Upper lobe of left lung (tissue), 4 donors: ENCODE results near the gene ACTL10.

Experiments used
- EP300 ChIP-seq, 4 donors: sonication (generic); formaldehyde crosslinking; IDR thresholded peaks; one replicate each; pipeline ENCODE4 v1.5.1; 2017; ENCODE audit warnings: antibody characterized with exemption in 4 of 4, control low read depth in 2 of 4
- POLR2A ChIP-seq, 4 donors: fragments of 450-650 bp; IDR thresholded peaks; one replicate each; pipeline ENCODE4 v1.5.1; 2016 to 2017; ENCODE audit warnings: antibody characterized with exemption in 4 of 4, mild to moderate bottlenecking in 2 of 4
- TF ChIP-seq, protein P1 (sequence below), 6 experiments: fragments of 450-650 bp in 4 of 6; fragments of 200-600 bp in 2 of 6; sonication (generic) in 2 of 6; IDR thresholded peaks; one replicate each; pipeline ENCODE4 v1.5.1; 2016 to 2019; ENCODE audit warnings: antibody characterized with exemption in 6 of 6

DNA sequence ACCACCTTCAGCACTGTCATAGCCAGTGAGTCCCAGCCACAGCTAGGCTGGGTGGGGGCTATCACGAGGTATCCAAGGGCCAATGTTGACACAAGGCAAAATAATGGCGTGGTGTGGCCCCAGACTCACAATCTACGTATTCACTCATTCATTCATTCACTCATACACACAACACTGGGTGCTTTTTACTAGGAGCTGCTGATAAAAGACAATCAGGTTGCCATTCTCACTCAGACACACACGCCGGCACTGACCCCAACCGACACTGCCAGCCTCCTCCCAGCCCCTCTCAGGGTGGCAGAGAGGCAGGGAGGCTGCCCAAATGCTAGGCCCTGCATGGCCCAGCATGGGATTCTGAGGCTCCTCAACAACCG, 6.1 kb upstream of the ACTL10 start:
- TF ChIP-seq, protein P1, sequence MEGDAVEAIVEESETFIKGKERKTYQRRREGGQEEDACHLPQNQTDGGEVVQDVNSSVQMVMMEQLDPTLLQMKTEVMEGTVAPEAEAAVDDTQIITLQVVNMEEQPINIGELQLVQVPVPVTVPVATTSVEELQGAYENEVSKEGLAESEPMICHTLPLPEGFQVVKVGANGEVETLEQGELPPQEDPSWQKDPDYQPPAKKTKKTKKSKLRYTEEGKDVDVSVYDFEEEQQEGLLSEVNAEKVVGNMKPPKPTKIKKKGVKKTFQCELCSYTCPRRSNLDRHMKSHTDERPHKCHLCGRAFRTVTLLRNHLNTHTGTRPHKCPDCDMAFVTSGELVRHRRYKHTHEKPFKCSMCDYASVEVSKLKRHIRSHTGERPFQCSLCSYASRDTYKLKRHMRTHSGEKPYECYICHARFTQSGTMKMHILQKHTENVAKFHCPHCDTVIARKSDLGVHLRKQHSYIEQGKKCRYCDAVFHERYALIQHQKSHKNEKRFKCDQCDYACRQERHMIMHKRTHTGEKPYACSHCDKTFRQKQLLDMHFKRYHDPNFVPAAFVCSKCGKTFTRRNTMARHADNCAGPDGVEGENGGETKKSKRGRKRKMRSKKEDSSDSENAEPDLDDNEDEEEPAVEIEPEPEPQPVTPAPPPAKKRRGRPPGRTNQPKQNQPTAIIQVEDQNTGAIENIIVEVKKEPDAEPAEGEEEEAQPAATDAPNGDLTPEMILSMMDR (IDR thresholded peaks at IDR 0.05) = no peak
- TF ChIP-seq EP300 (IDR thresholded peaks at IDR 0.05) (no peak), POLR2A (IDR thresholded peaks at IDR 0.05) (no peak)
